Body of pancreas (tissue), 4 donors: ENCODE results near the gene SYT6.

ENCODE experiments used
- POLR2A ChIP-seq, 3 donors: fragments of 450-650 bp; IDR thresholded peaks; one replicate each; pipeline ENCODE4 v1.6.1; 2016; ENCODE audit warnings: antibody characterized with exemption in 3 of 3, mild to moderate bottlenecking in 2 of 3
- TF ChIP-seq, protein P1 (sequence below), 7 experiments: fragments of 450-650 bp in 4 of 7; fragments of 200-600 bp in 3 of 7; sonication (generic) in 3 of 7; IDR thresholded peaks; one replicate each; pipeline ENCODE4 v1.5.1; 2016 to 2019; ENCODE audit warnings: antibody characterized with exemption in 7 of 7

DNA sequence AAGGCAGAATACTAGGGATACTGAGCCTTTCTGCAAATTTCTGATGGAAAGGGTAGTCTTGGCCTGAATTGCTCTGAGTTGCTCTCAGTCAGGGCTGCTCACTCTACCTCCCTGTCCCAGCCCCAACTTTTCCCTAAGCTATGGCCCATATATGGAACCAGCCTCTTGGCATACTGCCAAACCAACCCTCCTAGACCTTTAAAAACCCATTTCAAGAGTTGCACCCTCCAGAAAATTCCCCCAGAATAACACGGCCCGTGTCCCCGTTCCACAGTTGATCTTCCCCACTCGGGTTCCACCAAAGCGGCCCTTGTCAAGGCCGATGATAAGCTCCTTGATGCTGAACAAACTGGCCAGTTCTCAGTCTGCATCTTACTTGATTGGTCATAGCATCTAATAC is 25.4 kb downstream of the SYT6 start:
- TF ChIP-seq, protein P1, sequence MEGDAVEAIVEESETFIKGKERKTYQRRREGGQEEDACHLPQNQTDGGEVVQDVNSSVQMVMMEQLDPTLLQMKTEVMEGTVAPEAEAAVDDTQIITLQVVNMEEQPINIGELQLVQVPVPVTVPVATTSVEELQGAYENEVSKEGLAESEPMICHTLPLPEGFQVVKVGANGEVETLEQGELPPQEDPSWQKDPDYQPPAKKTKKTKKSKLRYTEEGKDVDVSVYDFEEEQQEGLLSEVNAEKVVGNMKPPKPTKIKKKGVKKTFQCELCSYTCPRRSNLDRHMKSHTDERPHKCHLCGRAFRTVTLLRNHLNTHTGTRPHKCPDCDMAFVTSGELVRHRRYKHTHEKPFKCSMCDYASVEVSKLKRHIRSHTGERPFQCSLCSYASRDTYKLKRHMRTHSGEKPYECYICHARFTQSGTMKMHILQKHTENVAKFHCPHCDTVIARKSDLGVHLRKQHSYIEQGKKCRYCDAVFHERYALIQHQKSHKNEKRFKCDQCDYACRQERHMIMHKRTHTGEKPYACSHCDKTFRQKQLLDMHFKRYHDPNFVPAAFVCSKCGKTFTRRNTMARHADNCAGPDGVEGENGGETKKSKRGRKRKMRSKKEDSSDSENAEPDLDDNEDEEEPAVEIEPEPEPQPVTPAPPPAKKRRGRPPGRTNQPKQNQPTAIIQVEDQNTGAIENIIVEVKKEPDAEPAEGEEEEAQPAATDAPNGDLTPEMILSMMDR (IDR thresholded peaks at IDR 0.05), result no peak
- TF ChIP-seq POLR2A (IDR thresholded peaks at IDR 0.05), result no peak
